ENCODE measurements around the gene ZNRD2.
"Not testable (repeated sequence)": the region's sequence is repeated elsewhere in the genome, so short reads cannot be mapped to it uniquely, and the experiment has no call there.

The ZNRD2 gene, protein sequence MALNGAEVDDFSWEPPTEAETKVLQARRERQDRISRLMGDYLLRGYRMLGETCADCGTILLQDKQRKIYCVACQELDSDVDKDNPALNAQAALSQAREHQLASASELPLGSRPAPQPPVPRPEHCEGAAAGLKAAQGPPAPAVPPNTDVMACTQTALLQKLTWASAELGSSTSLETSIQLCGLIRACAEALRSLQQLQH

DNA sequence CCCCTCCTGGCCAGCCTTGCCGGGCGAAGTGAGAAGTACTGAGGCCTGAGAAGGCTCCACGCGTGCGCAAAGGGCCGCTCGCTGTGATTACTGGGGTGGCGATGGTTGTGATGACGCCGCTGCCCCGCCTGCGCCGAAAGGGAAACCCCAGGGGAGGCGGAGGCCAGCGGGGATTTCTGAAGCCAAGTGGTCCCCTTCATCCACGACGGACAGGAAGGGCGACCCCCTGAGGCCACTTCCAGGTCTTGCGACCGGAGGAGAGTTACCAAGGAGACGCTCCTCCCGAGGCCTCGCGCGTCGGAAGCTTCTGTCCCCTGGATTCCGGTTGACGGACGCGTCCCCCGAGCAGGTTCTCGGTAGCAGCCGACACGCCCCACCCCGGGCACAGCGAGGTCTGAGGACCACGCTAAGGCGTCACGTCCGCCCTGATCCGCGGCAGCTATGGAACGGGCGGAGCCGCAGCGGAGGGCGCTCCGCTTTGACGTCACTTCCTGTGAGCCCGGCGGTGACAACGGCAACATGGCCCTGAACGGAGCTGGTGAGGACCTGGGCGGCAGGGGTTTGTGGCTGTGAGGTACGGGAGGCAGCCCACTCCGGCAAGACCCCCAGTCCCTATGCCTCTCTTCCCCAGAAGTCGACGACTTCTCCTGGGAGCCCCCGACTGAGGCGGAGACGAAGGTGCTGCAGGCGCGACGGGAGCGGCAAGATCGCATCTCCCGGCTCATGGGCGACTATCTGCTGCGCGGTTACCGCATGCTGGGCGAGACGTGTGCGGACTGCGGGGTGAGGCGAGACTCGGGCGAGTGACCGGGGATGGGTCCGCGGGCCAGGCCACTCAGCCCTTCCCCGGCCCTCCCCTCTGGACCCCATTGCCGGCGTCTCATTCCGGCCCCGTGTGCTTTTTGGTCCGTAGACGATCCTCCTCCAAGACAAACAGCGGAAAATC lies at the start of gene ZNRD2:
ZNRD2 (plus strand) TSS at position 505 of the 946 bp plus-strand sequence; CDS start at position 520, 15 bp downstream.
- peaks cover 9% of the 10 kb centered on the region for H3K4me1 ChIP-seq (ENCODE audit: control insufficient read depth, insufficient read depth, low read length)
- peak within 1 kb of the TSS; percentile 99 for H3K4me3 ChIP-seq (ENCODE audit: low read depth, low read length)
- peak within 1 kb of the TSS; percentile 92 for H3K9ac ChIP-seq (ENCODE audit: low read depth, low read length)
- H3K36me3 ChIP-seq (ENCODE audit: control insufficient read depth, insufficient read depth, low read length): peaks cover 3% of the 10 kb centered on the region
- peaks cover 10% of the 10 kb centered on the region for H3K27me3 ChIP-seq (ENCODE audit: control insufficient read depth, insufficient read depth, low read length)
- H3K9me3 ChIP-seq (ENCODE audit: control insufficient read depth, insufficient read depth, low read length): no peaks in the 10 kb centered on the region

DNA sequence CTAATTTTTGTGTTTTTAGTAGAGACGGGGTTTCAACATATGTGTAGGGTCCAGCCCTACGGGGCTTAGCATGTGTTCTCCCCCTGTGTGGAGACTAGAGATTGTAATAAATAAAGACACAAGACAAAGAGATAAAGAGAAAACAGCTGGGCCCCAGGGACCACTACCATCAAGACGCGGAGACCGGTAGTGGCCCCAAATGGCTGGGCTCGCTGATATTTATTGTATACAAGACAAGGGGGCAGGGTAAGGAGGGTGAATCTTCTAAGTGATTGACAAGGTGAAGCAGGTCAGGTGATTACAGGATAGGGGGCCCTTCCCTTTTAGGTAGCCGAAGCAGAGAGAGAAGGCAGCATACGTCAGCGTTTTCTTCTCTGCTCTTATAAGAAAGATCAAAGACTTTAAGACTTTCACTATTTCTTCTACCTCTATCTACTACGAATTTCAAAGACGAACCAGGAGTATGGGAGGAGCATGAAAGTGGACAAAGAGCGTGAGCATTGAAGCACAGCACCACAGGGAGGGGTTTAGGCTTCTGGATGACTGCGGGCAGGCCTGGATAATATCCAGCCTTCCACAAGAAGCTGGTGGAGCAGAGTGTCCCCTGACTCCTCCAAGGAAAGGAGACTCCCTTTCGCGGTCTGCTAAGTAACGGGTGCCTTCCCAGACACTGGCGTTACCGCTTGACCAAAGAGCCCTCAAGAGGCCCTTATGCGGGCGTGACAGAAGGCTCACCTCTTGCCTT lies 48.3 kb upstream of the ZNRD2 start:
- H3K27me3 ChIP-seq (ENCODE audit: control insufficient read depth, insufficient read depth, low read length); H3K9ac ChIP-seq (ENCODE audit: low read depth, low read length); H3K4me1 ChIP-seq (ENCODE audit: control insufficient read depth, insufficient read depth, low read length); H3K9me3 ChIP-seq (ENCODE audit: control insufficient read depth, insufficient read depth, low read length); H3K36me3 ChIP-seq (ENCODE audit: control insufficient read depth, insufficient read depth, low read length); H3K4me3 ChIP-seq (ENCODE audit: low read depth, low read length): not testable (repeated sequence)

DNA sequence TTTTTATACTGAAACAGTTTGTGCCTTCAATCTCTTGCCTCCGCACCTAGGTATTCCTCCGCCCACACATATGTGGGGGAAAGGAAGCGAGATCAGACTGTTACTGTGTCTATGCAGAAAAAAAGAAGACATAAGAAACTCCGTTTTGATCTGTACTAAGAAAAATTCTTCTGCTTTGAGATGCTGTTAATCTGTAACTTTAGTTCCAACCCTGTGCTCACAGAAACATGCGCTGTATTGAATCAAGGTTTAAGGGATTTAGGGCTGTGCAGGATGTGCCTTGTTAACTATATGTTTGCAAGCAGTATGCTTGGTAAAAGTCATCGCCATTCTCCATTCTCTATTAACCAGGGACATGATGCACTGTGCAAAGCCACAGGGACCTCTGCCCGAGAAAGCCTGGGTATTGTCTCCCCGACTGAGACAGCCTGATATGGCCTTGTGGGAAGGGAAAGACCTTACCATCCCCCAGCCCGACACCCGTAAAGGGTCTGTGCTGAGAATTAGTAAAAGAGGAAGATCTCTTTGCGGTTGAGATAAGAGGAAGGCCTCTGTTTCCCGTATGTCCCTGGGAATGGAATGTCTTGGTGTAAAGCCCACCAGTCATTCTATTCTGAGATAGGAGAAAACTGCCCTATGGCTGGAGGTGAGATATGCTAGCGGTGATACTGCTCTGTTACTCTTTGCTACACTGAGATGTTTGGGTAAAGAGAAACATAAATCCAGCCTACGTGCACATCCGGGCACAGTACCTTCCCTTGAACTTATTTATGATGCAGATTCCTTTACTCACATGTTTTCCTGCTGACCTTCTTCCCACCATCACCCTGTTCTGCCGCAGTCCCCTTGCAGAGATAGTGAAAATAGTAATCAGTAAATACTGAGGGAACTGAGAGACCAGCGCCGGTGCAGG lies 47.3 kb upstream of the ZNRD2 start:
- H3K4me3 ChIP-seq (ENCODE audit: low read depth, low read length); H3K9ac ChIP-seq (ENCODE audit: low read depth, low read length): not testable (repeated sequence)

DNA sequence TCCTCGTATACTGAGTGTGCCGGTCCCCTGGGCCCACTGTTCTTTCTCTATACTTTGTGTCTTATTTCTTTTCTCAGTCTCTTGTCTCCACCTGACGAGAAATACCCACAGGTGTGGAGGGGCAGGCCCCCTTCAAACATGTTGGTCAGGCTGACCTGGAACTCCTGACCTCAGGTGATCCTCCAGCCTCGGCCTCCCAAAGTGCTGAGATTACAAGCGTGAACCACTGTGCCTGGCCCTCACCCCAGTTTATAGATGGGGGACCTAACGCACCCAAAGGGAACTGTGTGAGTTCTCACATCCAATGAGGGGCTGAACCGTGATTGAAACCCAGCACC lies 46.7 kb upstream of the ZNRD2 start:
- H3K36me3 ChIP-seq (ENCODE audit: control insufficient read depth, insufficient read depth, low read length); H3K9me3 ChIP-seq (ENCODE audit: control insufficient read depth, insufficient read depth, low read length); H3K4me1 ChIP-seq (ENCODE audit: control insufficient read depth, insufficient read depth, low read length); H3K4me3 ChIP-seq (ENCODE audit: low read depth, low read length); H3K27me3 ChIP-seq (ENCODE audit: control insufficient read depth, insufficient read depth, low read length); H3K9ac ChIP-seq (ENCODE audit: low read depth, low read length): not testable (repeated sequence)

More for the DNA sequence above, 47.3 kb upstream of the ZNRD2 start:
- not testable (repeated sequence) for H3K9me3 ChIP-seq (ENCODE audit: control insufficient read depth, insufficient read depth, low read length); H3K36me3 ChIP-seq (ENCODE audit: control insufficient read depth, insufficient read depth, low read length); H3K27me3 ChIP-seq (ENCODE audit: control insufficient read depth, insufficient read depth, low read length); H3K4me1 ChIP-seq (ENCODE audit: control insufficient read depth, insufficient read depth, low read length)

DNA sequence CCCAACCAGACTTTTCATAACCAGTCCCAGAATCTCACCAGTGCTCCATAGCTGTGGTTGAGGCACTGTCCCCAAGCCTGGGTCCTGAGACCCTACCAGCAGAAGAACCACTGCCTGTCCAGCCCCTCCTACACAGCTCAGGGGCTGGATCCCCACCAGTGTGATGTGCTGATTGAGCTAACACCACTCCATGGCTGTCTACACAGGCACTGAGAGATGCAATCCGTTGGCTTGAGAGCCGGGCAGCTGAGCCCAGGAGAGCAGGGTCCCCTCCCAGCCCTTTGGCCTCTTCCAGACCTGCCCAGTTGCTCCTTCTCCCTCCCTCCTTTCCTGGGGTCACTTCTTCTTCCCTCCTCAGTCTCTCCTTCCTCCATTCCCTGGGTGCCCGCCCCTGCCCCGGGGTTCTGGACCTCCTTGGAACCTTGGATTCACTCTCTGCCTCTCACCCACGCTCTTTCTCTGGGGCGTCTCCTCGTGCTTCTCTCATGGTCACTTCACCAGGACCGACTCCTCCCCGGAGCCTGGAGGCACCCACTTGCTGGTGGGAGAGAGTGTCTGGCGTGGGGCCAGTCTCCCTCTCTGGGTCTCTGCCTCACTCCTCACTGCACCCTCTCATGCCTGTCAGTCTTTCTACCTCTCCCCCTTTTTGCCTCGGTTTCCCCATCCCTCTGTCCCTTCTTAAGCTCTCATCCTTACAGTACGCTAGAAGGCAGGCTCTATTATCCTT lies 46.1 kb upstream of the ZNRD2 start:
- no peak overlapping the region for H3K9ac ChIP-seq (ENCODE audit: low read depth, low read length)
- peaks cover 8% of the 10 kb centered on the region for H3K36me3 ChIP-seq (ENCODE audit: control insufficient read depth, insufficient read depth, low read length)
- H3K27me3 ChIP-seq (ENCODE audit: control insufficient read depth, insufficient read depth, low read length): peaks cover 8% of the 10 kb centered on the region
- peaks cover 7% of the 10 kb centered on the region for H3K4me1 ChIP-seq (ENCODE audit: control insufficient read depth, insufficient read depth, low read length)
- no peaks in the 10 kb centered on the region for H3K9me3 ChIP-seq (ENCODE audit: control insufficient read depth, insufficient read depth, low read length)
- H3K4me3 ChIP-seq (ENCODE audit: low read depth, low read length): peak overlapping the region; percentile 33

DNA sequence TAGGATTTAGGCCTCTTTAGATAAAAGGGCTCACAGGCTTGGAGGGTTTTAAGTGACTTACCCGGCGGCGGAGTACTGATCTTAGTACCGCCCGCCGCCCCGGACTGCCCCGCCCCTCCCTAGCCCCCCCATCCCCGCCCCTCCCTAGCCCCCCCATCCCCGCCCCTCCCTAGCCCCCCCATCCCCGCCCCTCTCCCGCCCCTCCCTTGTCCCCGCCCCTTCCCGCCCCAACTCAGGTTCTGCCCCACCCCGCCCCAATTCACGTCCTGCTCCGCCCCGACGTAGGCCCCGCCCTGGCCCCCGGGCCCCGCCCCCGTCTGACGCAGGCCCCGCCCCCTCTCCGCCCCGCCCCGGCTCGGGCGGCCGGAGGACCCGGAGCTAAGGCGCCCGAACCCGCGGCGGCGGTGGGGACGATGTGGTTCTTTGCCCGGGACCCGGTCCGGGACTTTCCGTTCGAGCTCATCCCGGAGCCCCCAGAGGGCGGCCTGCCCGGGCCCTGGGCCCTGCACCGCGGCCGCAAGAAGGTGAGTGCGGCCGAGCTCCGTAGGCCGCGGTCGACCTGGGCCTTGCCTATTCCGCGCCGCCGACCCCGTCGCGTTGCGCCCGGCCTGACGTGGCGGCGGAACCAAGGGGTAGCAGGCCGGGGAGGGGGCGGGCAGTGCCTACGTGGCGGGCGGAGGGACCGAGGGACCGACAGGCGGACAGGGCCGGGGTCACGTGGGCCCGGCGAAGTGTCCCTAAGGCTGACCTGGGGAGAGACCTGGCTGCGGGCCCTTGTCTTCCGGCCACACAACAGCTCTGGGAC lies 45.3 kb upstream of the ZNRD2 start, which contains the start of gene SCYL1:
SCYL1 (plus strand) TSS at position 343 of the 805 bp plus-strand sequence; CDS start at position 414, 71 bp downstream.
- Histone ChIP-seq H3K4me1 (ENCODE audit: control insufficient read depth, insufficient read depth, low read length) (peaks cover 7% of the 10 kb centered on the region), H3K9ac (ENCODE audit: low read depth, low read length) (peak within 1 kb of the TSS; percentile 91), H3K9me3 (ENCODE audit: control insufficient read depth, insufficient read depth, low read length) (no peaks in the 10 kb centered on the region), H3K27me3 (ENCODE audit: control insufficient read depth, insufficient read depth, low read length) (peaks cover 8% of the 10 kb centered on the region), H3K36me3 (ENCODE audit: control insufficient read depth, insufficient read depth, low read length) (peaks cover 8% of the 10 kb centered on the region), H3K4me3 (ENCODE audit: low read depth, low read length) (peak within 1 kb of the TSS; percentile 88)

DNA sequence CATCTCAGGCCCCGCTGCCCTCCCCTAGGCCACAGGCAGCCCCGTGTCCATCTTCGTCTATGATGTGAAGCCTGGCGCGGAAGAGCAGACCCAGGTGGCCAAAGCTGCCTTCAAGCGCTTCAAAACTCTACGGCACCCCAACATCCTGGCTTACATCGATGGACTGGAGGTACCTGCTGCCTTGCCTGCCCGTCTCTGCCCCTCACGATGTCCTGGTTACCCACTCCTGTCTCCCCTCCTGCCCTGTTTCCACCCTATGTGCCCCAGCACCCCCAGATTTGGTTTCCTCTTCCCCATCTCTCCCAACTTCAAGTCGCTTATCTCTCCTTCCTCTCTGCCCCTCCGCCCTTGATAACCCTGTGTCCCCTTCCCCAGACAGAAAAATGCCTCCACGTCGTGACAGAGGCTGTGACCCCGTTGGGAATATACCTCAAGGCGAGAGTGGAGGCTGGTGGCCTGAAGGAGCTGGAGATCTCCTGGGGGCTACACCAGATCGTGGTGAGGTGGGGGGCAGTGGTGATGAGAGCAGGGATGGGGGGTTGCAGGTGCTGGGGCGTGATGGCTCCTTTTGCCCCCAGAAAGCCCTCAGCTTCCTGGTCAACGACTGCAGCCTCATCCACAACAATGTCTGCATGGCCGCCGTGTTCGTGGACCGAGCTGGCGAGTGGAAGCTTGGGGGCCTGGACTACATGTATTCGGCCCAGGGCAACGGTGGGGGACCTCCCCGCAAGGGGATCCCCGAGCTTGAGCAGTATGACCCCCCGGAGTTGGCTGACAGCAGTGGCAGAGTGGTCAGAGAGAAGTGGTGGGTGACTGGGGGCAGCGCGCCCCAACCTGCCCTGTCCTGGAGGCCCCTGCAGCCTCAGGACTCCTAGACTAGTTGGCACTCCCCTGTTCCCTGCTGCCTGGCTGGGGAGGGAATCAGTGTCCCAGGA lies 44.5 kb upstream of the ZNRD2 start:
- Histone ChIP-seq H3K4me1 (ENCODE audit: control insufficient read depth, insufficient read depth, low read length) (peaks cover 7% of the 10 kb centered on the region), H3K27me3 (ENCODE audit: control insufficient read depth, insufficient read depth, low read length) (peaks cover 8% of the 10 kb centered on the region), H3K4me3 (ENCODE audit: low read depth, low read length) (peak overlapping the region; percentile 88), H3K36me3 (ENCODE audit: control insufficient read depth, insufficient read depth, low read length) (peaks cover 12% of the 10 kb centered on the region), H3K9ac (ENCODE audit: low read depth, low read length) (peak overlapping the region; percentile 91), H3K9me3 (ENCODE audit: control insufficient read depth, insufficient read depth, low read length) (no peaks in the 10 kb centered on the region)

DNA sequence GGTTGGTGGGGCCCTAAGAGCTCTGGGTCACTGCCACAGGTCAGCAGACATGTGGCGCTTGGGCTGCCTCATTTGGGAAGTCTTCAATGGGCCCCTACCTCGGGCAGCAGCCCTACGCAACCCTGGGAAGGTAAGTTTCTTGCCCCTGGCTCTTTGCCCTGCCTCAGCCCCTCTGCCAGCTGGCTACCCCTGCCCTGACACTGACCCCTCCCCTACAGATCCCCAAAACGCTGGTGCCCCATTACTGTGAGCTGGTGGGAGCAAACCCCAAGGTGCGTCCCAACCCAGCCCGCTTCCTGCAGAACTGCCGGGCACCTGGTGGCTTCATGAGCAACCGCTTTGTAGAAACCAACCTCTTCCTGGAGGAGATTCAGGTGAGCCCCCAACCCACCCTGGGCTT lies 43.5 kb upstream of the ZNRD2 start:
- Histone ChIP-seq H3K36me3 (ENCODE audit: control insufficient read depth, insufficient read depth, low read length) (peaks cover 19% of the 10 kb centered on the region), H3K9ac (ENCODE audit: low read depth, low read length) (no peak overlapping the region), H3K4me3 (ENCODE audit: low read depth, low read length) (no peak overlapping the region), H3K27me3 (ENCODE audit: control insufficient read depth, insufficient read depth, low read length) (peaks cover 8% of the 10 kb centered on the region), H3K4me1 (ENCODE audit: control insufficient read depth, insufficient read depth, low read length) (peaks cover 7% of the 10 kb centered on the region), H3K9me3 (ENCODE audit: control insufficient read depth, insufficient read depth, low read length) (no peaks in the 10 kb centered on the region)

DNA sequence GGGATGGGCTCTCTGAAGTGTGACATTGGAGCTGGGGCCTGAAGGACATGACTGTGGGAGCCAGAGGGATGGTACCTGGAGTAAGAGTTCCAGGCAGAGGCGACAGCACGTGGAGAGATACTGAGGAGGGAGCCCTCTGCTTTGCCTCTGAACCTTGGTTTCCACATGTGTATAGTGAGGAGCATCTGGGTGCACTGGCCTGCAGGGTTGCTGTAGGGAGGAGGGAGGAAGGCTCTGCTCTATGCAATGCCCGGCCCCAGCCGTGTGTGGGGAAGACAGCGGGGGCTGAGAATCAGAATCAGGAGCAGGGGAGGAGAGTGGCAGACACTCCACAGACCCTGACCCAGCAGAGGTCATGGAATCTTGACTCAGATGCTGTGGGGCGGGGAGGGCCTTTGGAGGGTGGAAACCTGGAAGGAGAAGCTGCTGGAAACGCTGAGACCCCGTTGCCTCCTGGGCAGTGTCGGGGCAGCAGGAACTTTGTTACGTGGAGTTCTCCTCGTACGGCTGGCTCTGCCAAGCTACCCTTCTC lies 41.4 kb upstream of the ZNRD2 start:
- Histone ChIP-seq H3K9ac (ENCODE audit: low read depth, low read length) (no peak overlapping the region), H3K27me3 (ENCODE audit: control insufficient read depth, insufficient read depth, low read length) (peaks cover 5% of the 10 kb centered on the region), H3K9me3 (ENCODE audit: control insufficient read depth, insufficient read depth, low read length) (no peaks in the 10 kb centered on the region), H3K4me3 (ENCODE audit: low read depth, low read length) (no peak overlapping the region), H3K4me1 (ENCODE audit: control insufficient read depth, insufficient read depth, low read length) (peaks cover 4% of the 10 kb centered on the region), H3K36me3 (ENCODE audit: control insufficient read depth, insufficient read depth, low read length) (peaks cover 27% of the 10 kb centered on the region)
